Left cardiac atrium (tissue), 4 donors: ENCODE results near the gene PLTP. TPM values are rescaled to one million over a fixed set of nuclear protein-coding genes. Genes with fewer than 3 reads are reported as not detected.
A peak's percentile ranks its signal among the peaks of the same experiment; 100 is the strongest.

ENCODE experiments used
- ATAC-seq, 2 donors: fragments of 200-7000 bp; cut with Tn5 transposase; one replicate each; pipeline ENCODE4 v1.9.1; 2020; ENCODE audit warnings: mild to moderate bottlenecking in 2 of 2, moderate library complexity in 2 of 2
- DNase-seq: peaks from one replicate; pipeline ENCODE4 v3.0.0-alpha.2; 2020
- intact Hi-C, 2 donors: fragments of 100-400 bp; cut with DNase I; formaldehyde crosslinking; loops; one replicate each; pipeline versions ENCODE4 v1.14.1 to v1.15.1; 2022 to 2023
- total RNA-seq, 2 donors: library from RNA; stranded (reverse); fragmentation: NEBNext Ultra II Directional; extraction: Animal tissue kit (Norgen Biotek cat#: 25700); gene quantifications; one replicate each; pipeline ENCODE4 v1.2.1, GENCODE V29; 2021
- donor health status: DM: no; HTN: yes; CAD: no.
- donor health status: DM: no; HTN: yes; CAD: no; lungs with severe emphysema.
- donor health status: DM: yes; HTN: yes; CAD: no.
- donor health status: Dilated cardiomyopathy.

PLTP gene
- total RNA-seq, 2 donors from 2014 or later, result 86.4 to 397 TPM

GRCh38 chr20:45860560-45861220 lies 51.3 kb downstream of the PLTP start:
- intact Hi-C loops, result no loop called here
- ATAC-seq, result no peak
- no peak for DNase-seq

- intact Hi-C loops, result no loop called here
- DNase-seq (no peak), ATAC-seq (no peak)
These were observed 52.0 kb downstream of the PLTP start for GRCh38 chr20:45859916-45860315.

- intact Hi-C loops, result no loop called here
- DNase-seq (no peak), ATAC-seq (peak; percentile 10 to 23)
These were observed 54.1 kb downstream of the PLTP start for GRCh38 chr20:45857882-45858216.

GRCh38 chr20:45857114-45857881 lies 54.7 kb downstream of the PLTP start, which contains the start of the genes ACOT8 and ZSWIM3:
Gene ACOT8, minus strand, starts transcription at chr20:45857392. Its CDS starts 77 bp downstream, at chr20:45857315.
Gene ZSWIM3, plus strand, starts transcription at chr20:45857614. Its CDS starts 212 bp downstream, at chr20:45857826.
- DNase-seq (peak; percentile 95), ATAC-seq (peak; percentile 99)
- intact Hi-C loops, result no loop called here

- ATAC-seq, result no peak
- intact Hi-C loops, result no loop called here
- DNase-seq, result no peak
These were observed 58.5 kb downstream of the PLTP start for GRCh38 chr20:45853484-45853883.

GRCh38 chr20:45852326-45852725 lies 59.6 kb downstream of the PLTP start:
- no peak for DNase-seq
- no peak for ATAC-seq
- intact Hi-C loops, result no loop called here

GRCh38 chr20:45851501-45851900 lies 60.5 kb downstream of the PLTP start:
- ATAC-seq (no peak), DNase-seq (no peak)
- intact Hi-C loops, result no loop called here

GRCh38 chr20:45850926-45851325 lies 61.0 kb downstream of the PLTP start:
- DNase-seq (no peak), ATAC-seq (peak in 1 of 2 donors; percentile 10)
- intact Hi-C loops, result no loop called here

GRCh38 chr20:45850238-45850637 lies 61.7 kb downstream of the PLTP start:
- DNase-seq (no peak), ATAC-seq (no peak)
- intact Hi-C loops, result no loop called here

GRCh38 chr20:45848969-45849582 lies 62.9 kb downstream of the PLTP start:
- no peak for ATAC-seq
- intact Hi-C loops, result no loop called here
- DNase-seq, result no peak

Other genes starting within 250 kb of the PLTP start
- gene WFDC11, start 241.9 kb downstream of the PLTP start, total RNA-seq, result not detected
- gene WFDC13, start 210.1 kb downstream of the PLTP start, total RNA-seq, result not detected
- not detected for gene WFDC10B, start 207.1 kb downstream of the PLTP start, total RNA-seq
- not detected for gene SPINT4, start 189.8 kb downstream of the PLTP start, total RNA-seq
- under 1 TPM in 1 of 2 donors, not detected in 1; 0.39 TPM for gene WFDC3, start 120.3 kb downstream of the PLTP start, total RNA-seq
- gene DNTTIP1, start 120.2 kb downstream of the PLTP start, total RNA-seq, result 10 to 100 TPM; 18.2 to 18.9 TPM
- 1 to 10 TPM in 1 of 2 donors, under 1 TPM in 1; 0.73 to 1.6 TPM for gene UBE2C, start 99.5 kb downstream of the PLTP start, total RNA-seq
- gene TNNC2, start 84.8 kb downstream of the PLTP start, total RNA-seq, result under 1 TPM in 1 of 2 donors, not detected in 1; 0.32 TPM
- gene SNX21, start 78.4 kb downstream of the PLTP start, total RNA-seq, result 10 to 100 TPM; 23.2 to 30.2 TPM
- 10 to 100 TPM; 20.2 to 21.4 TPM for gene ACOT8, start 54.8 kb downstream of the PLTP start, total RNA-seq
- 1 to 10 TPM; 1.7 to 2.5 TPM for gene ZSWIM3, start 54.5 kb downstream of the PLTP start, total RNA-seq
- gene ZSWIM1, start 30.9 kb downstream of the PLTP start, total RNA-seq, result 10 to 100 TPM; 10.7 to 11.5 TPM
- 1 to 10 TPM; 1.6 to 2.2 TPM for gene SPATA25, start 24.5 kb downstream of the PLTP start, total RNA-seq
- gene NEURL2, start 20.9 kb downstream of the PLTP start, total RNA-seq, result 10 to 100 TPM in 1 of 2 donors, 1 to 10 TPM in 1; 6.0 to 11.1 TPM
- 100 to 1,000 TPM; 107 to 108 TPM for gene CTSA, start 20.8 kb downstream of the PLTP start, total RNA-seq
- 10 to 100 TPM; 23.1 to 27.6 TPM for gene PCIF1, start 22.5 kb upstream of the PLTP start, total RNA-seq
- gene ZNF335, start 60.0 kb upstream of the PLTP start, total RNA-seq, result 1 to 10 TPM; 9.1 to 9.8 TPM
- 1 to 10 TPM; 1.1 to 1.4 TPM for gene MMP9, start 96.8 kb upstream of the PLTP start, total RNA-seq
- gene SLC12A5, start 117.1 kb upstream of the PLTP start, total RNA-seq, result 1 to 10 TPM; 2.6 to 3.2 TPM
- 10 to 100 TPM; 19.6 to 21.1 TPM for gene NCOA5, start 177.8 kb upstream of the PLTP start, total RNA-seq
- gene CD40, start 206.2 kb upstream of the PLTP start, total RNA-seq, result 10 to 100 TPM; 11.1 to 13.7 TPM